Choroid plexus epithelial cell (primary cell): ENCODE measurements around the gene SHISA2.

Experiments
- DNase-seq: peaks from one replicate; pipeline ENCODE4 v3.0.0-alpha.2; 2010; ENCODE audit warnings: low read depth
- H3K4me3 ChIP-seq: 2 replicates; pipeline ENCODE4 v1.5.1; 2011; ENCODE audit warnings: low read depth, mild to moderate bottlenecking, control low read depth, low read length, moderate library complexity
- TF ChIP-seq, protein P1 (sequence below): conservative IDR thresholded peaks from 2 replicates; pipeline ENCODE4 v1.5.1; 2011; ENCODE audit warnings: low read depth, mild to moderate bottlenecking, control low read depth, inconsistent platforms, low read length, moderate library complexity

SHISA2 gene

GRCh38 chr13:26045142-26045541, 6.7 kb downstream of the SHISA2 start:
- TF ChIP-seq, protein P1, sequence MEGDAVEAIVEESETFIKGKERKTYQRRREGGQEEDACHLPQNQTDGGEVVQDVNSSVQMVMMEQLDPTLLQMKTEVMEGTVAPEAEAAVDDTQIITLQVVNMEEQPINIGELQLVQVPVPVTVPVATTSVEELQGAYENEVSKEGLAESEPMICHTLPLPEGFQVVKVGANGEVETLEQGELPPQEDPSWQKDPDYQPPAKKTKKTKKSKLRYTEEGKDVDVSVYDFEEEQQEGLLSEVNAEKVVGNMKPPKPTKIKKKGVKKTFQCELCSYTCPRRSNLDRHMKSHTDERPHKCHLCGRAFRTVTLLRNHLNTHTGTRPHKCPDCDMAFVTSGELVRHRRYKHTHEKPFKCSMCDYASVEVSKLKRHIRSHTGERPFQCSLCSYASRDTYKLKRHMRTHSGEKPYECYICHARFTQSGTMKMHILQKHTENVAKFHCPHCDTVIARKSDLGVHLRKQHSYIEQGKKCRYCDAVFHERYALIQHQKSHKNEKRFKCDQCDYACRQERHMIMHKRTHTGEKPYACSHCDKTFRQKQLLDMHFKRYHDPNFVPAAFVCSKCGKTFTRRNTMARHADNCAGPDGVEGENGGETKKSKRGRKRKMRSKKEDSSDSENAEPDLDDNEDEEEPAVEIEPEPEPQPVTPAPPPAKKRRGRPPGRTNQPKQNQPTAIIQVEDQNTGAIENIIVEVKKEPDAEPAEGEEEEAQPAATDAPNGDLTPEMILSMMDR = no peak
- no peak for DNase-seq
- no peak overlapping the region for H3K4me3 ChIP-seq

DNA sequence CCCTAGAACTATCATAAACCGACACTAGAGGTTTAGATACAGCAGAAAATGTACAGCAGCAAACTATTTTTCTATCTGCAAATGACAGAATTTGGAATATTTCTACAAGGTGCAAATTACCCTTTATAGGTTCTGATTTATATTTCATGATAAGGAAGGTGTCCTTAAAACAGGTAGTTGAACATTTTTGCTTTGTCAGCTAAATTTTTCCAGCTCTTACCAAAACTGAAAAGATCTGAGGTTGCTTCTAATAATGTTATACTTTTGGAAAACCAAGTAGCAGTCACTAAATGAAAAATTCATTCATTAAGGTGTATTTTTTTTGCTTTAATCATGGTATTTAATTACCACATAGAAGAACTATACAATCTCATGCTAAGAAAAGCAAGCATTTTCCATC, 9.0 kb downstream of the SHISA2 start:
- no peak for DNase-seq
- H3K4me3 ChIP-seq = no peak overlapping the region
- TF ChIP-seq, protein P1 = no peak

GRCh38 chr13:26041444-26041843, 10.4 kb downstream of the SHISA2 start:
- no peak overlapping the region for H3K4me3 ChIP-seq

GRCh38 chr13:26038931-26039475, 12.8 kb downstream of the SHISA2 start:
- TF ChIP-seq, protein P1 = no peak
- DNase-seq = no peak

More at GRCh38 chr13:26041444-26041843, 10.4 kb downstream of the SHISA2 start:
- TF ChIP-seq, protein P1 = no peak
- no peak for DNase-seq

GRCh38 chr13:26037302-26037701, 14.5 kb downstream of the SHISA2 start:
- TF ChIP-seq, protein P1 = peak; percentile 76
- DNase-seq = peak; percentile 48

More at GRCh38 chr13:26038931-26039475, 12.8 kb downstream of the SHISA2 start:
- H3K4me3 ChIP-seq = no peak overlapping the region

DNA sequence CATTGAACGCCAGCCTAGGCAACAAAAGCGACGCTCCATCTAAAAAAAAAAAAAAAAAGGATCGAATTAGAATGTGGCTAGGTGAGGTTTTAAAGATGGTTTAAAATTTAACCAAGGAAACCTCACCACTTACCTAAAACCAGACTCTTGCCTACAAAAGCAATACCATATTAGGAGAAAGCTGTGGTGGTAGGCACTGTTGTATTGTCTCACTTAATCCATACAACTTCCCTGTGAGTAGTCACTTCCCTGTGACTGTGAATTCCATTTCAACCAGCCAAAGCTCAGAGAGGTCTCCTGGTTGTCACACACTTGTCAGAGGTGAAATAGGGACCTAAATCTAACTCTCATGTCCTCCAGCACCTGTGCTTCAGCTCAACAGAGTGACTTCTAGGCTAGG, 15.4 kb downstream of the SHISA2 start:
- TF ChIP-seq, protein P1 = no peak
- H3K4me3 ChIP-seq = no peak overlapping the region
- DNase-seq = no peak

More at GRCh38 chr13:26037302-26037701, 14.5 kb downstream of the SHISA2 start:
- H3K4me3 ChIP-seq = no peak overlapping the region

DNA sequence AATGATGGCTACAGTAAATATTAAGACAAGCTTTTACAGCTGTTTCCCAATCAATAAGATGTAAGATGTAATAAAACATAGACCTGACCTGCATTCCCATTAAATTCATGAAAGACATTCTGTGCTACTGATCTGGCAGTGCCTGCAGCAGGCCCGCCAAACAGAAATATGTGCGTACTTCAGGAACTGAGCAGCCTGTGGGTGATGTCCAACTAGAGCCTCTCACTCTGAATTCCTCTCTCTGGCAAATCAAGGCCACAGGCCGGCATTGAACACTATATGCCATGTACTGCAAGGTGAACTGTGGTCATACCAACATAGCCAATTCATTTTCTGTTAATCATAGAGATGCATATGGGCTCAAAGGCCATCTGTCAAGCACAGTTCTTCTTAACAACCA, 17.8 kb downstream of the SHISA2 start:
- TF ChIP-seq, protein P1 = no peak
- no peak for DNase-seq
- no peak overlapping the region for H3K4me3 ChIP-seq
